ENCODE data around the gene DDX56. TPM values are rescaled to one million over a fixed set of nuclear protein-coding genes. Genes with fewer than 3 reads are reported as not detected.
"Not testable (repeated sequence)": the region's sequence is repeated elsewhere in the genome, so short reads cannot be mapped to it uniquely, and the experiment has no call there.

DDX56 gene
- total and polyA plus RNA-seq, 7 donors = 14.6 to 60.5 (median 38.2) TPM

- peak; percentile 100 for DNase-seq
- Histone ChIP-seq H3K27ac (peak within 1 kb of the TSS; percentile 97 to 100 (median 98)), H3K4me3 (peak within 1 kb of the TSS; percentile 70 to 97 (median 78)), H3K4me1 (peaks cover 0 to 32% (median 25%) of the 10 kb centered on the region in 4 donors), H3K36me3 (peaks cover 0 to 2% (median 0%) of the 10 kb centered on the region in 4 donors), H3K9me3 (no peaks in the 10 kb centered on the region), H3K27me3 (no peaks in the 10 kb centered on the region)
- TF ChIP-seq EP300 (IDR thresholded peaks at IDR 0.05) (peak in 2 of 4 donors; percentile 66 to 86), CTCF (IDR thresholded peaks at IDR 0.05) (no peak), POLR2A (IDR thresholded peaks at IDR 0.05) (peak; percentile 91 to 97), POLR2AphosphoS5 (IDR thresholded peaks at IDR 0.05) (peak; percentile 97 to 98 (median 98))
- WGBS, 2 donors = 0 to 1% methylated on average over 93 of the region's 93 CpGs
- intact Hi-C loops (cut with DNase I) = loop anchor here (1.0 to 10.0 kb wide), 6 partner anchors 24 to 508 kb away; partner anchors contain the start of genes H2AZ2, PPIA, PURB and TBRG4
Observed at GRCh38 chr7:44606341-44607140, 32.8 kb upstream of the DDX56 start, which contains the start of gene OGDH. OGDH (plus strand) TSS chr7:44606627; CDS start chr7:44624344, 17,717 bp downstream.

GRCh38 chr7:44604941-44605340 is 31.2 kb upstream of the DDX56 start:
- H3K9me3 ChIP-seq = no peaks in the 10 kb centered on the region
- TF ChIP-seq POLR2A (IDR thresholded peaks at IDR 0.05) (no peak), POLR2AphosphoS5 (IDR thresholded peaks at IDR 0.05) (no peak)
- intact Hi-C loops (cut with DNase I) = loop anchor here (5.0 to 10.0 kb wide), 2 partner anchors 282 to 510 kb away; partner anchors contain the start of genes PURB and TBRG4
- H3K4me1 ChIP-seq = peaks cover 0 to 32% (median 25%) of the 10 kb centered on the region in 4 donors
- 69 to 80% methylated on average over 2 of the region's 2 CpGs for WGBS, 2 donors
- H3K27me3 ChIP-seq = no peaks in the 10 kb centered on the region
- no peak overlapping the region for H3K27ac ChIP-seq
- no peak for DNase-seq
- H3K36me3 ChIP-seq = peaks cover 0 to 2% (median 0%) of the 10 kb centered on the region in 4 donors
- no peak overlapping the region for H3K4me3 ChIP-seq

DNA sequence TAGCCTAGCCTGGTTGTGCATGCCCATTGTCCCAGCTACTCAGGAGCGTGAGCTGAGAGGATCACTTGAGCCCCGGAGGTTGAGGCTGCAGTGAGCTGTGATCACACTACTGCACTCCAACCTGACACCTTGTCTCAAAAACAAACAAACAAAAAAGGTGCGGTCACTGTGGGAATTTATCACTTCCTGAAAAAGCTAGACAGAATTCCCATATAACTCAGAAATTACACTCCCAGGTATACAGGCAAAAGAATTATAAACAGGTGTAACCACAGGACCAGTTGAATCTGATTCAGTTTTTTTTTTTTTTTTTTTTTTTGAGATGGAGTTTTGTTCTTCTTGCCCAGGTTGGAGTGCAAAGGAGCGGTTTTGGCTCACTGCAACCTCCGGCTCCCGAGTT is 29.5 kb upstream of the DDX56 start:
- peaks cover 0 to 22% (median 18%) of the 10 kb centered on the region in 4 donors for H3K4me1 ChIP-seq
- intact Hi-C loops (cut with DNase I) = loop anchor here (10.0 kb wide), 1 partner anchor 512 kb away; the partner anchor contains the start of gene TBRG4
- H3K27me3 ChIP-seq = no peaks in the 10 kb centered on the region
- no peak for TF ChIP-seq POLR2A (IDR thresholded peaks at IDR 0.05)
- no peak for TF ChIP-seq CTCF (IDR thresholded peaks at IDR 0.05)
- TF ChIP-seq EP300 (IDR thresholded peaks at IDR 0.05) = no peak
- no peak for TF ChIP-seq POLR2AphosphoS5 (IDR thresholded peaks at IDR 0.05)
- H3K27ac ChIP-seq = no peak overlapping the region
- H3K36me3 ChIP-seq = peaks cover 0 to 2% (median 0%) of the 10 kb centered on the region in 4 donors
- H3K9me3 ChIP-seq = no peaks in the 10 kb centered on the region
- DNase-seq = no peak
- H3K4me3 ChIP-seq = no peak overlapping the region
- 25 to 69% methylated on average over 6 of the region's 6 CpGs for WGBS, 2 donors

DNA sequence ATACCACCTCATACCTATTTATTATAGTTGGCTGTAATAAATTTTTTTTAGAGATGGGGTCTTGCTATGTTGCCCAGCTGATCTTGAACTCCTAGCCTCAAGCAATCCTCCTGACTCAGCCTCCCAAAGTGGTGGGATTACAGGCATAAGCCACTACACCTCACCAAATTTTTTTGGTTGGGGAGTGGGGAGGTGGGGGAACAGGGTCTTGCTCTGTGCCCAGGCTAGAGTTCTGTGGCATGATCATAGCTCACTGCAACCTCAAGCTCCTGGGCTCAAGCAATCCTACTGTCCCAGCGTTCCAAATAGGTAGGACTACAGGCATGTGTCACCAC is 28.8 kb upstream of the DDX56 start:
- no peak for DNase-seq
- Histone ChIP-seq H3K27ac (no peak overlapping the region), H3K4me1 (peaks cover 0 to 16% (median 12%) of the 10 kb centered on the region in 4 donors), H3K36me3 (no peaks in the 10 kb centered on the region), H3K4me3 (no peak overlapping the region), H3K9me3 (no peaks in the 10 kb centered on the region), H3K27me3 (no peaks in the 10 kb centered on the region)
- WGBS, 2 donors = 54 to 72% methylated on average over 1 of the region's 1 CpG
- TF ChIP-seq POLR2A (IDR thresholded peaks at IDR 0.05) = no peak
- TF ChIP-seq CTCF (IDR thresholded peaks at IDR 0.05) = no peak
- no peak for TF ChIP-seq POLR2AphosphoS5 (IDR thresholded peaks at IDR 0.05)
- no peak for TF ChIP-seq EP300 (IDR thresholded peaks at IDR 0.05)
- intact Hi-C loops (cut with DNase I) = loop anchor here (10.0 kb wide), 1 partner anchor 512 kb away; the partner anchor contains the start of gene TBRG4

DNA sequence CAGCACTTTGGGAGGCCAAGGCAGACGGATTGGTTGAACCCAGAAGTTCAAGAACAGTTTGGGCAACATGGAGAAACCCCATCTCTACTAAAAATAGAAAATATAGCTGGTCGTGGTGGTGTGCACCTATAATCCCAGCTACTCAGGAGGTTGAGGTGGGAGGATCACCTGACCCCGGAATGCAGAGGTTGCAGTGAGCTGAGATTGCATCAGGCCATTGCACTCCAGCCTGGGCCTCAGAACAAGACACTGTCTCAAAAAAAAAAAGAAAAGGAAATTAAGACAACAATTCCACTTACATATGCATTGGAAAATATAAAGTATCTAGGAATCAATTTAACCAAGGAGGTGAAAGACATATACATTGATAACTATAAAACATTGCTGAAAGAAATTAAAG is 25.5 kb upstream of the DDX56 start:
- H3K4me1 ChIP-seq = no peaks in the 10 kb centered on the region
- H3K4me3 ChIP-seq = no peak overlapping the region
- no peak overlapping the region for H3K27ac ChIP-seq
- 82 to 85% methylated on average over 3 of the region's 3 CpGs for WGBS, 2 donors
- H3K36me3 ChIP-seq = no peaks in the 10 kb centered on the region
- H3K9me3 ChIP-seq = no peaks in the 10 kb centered on the region
- H3K27me3 ChIP-seq = no peaks in the 10 kb centered on the region
- no peak for DNase-seq
- TF ChIP-seq POLR2A (IDR thresholded peaks at IDR 0.05) = no peak
- TF ChIP-seq POLR2AphosphoS5 (IDR thresholded peaks at IDR 0.05) = no peak
- TF ChIP-seq EP300 (IDR thresholded peaks at IDR 0.05) = no peak
- TF ChIP-seq CTCF (IDR thresholded peaks at IDR 0.05) = no peak
- intact Hi-C loops (cut with DNase I) = no loop called here

DNA sequence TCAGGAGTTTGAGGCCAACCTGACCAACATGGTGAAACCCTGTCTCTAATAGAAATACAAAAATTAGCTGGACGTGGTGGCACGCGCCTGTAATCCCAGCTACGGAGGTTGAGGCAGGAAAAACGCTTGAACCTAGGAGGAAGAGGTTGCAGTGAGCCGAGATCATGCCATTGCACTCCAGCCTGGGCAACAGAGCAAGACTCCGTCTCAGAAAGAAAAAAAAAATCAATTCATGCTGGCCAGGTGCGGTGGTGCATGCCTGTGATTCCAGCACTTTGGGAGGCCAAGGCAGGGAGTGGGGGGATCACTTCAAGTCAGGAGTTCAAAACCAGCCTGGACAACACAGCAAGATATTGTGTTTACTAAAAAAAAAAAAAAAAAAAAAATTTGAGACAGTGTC is 23.5 kb upstream of the DDX56 start:
- H3K4me1 ChIP-seq; H3K36me3 ChIP-seq; DNase-seq; H3K9me3 ChIP-seq; H3K27ac ChIP-seq; intact Hi-C loops (cut with DNase I); H3K4me3 ChIP-seq; H3K27me3 ChIP-seq: not testable (repeated sequence)
- WGBS, 2 donors = 91 to 92% methylated on average over 8 of the region's 8 CpGs

All from sigmoid colon (tissue), 7 donors.